ENCODE data around the gene ABCC4.

The ABCC4 gene

GRCh38 chr13:95258619-95259194 lies 42.5 kb downstream of the ABCC4 start:
- no peak for DNase-seq (ENCODE audit: low spot score)

GRCh38 chr13:95258098-95258497 lies 43.2 kb downstream of the ABCC4 start:
- DNase-seq (ENCODE audit: low spot score) = no peak

- no peak for DNase-seq (ENCODE audit: low spot score)
Observed at GRCh38 chr13:95256091-95256490, 45.2 kb downstream of the ABCC4 start.

- DNase-seq (ENCODE audit: low spot score) = no peak
Observed at GRCh38 chr13:95255072-95255732, 46.0 kb downstream of the ABCC4 start.

- DNase-seq (ENCODE audit: low spot score) = no peak
Observed at GRCh38 chr13:95254339-95254738, 46.9 kb downstream of the ABCC4 start.

- no peak for DNase-seq (ENCODE audit: low spot score)
Observed at GRCh38 chr13:95253033-95253432, 48.2 kb downstream of the ABCC4 start.

- no peak for DNase-seq (ENCODE audit: low spot score)
Observed at GRCh38 chr13:95251641-95252040, 49.6 kb downstream of the ABCC4 start.

- DNase-seq (ENCODE audit: low spot score) = no peak
Observed at GRCh38 chr13:95250961-95251360, 50.3 kb downstream of the ABCC4 start.

- DNase-seq (ENCODE audit: low spot score) = no peak
Observed at GRCh38 chr13:95248953-95249352, 52.3 kb downstream of the ABCC4 start.

- DNase-seq (ENCODE audit: low spot score) = no peak
Observed at GRCh38 chr13:95247852-95248251, 53.4 kb downstream of the ABCC4 start.

- no peak for DNase-seq (ENCODE audit: low spot score)
Observed at GRCh38 chr13:95247171-95247570, 54.1 kb downstream of the ABCC4 start.

- DNase-seq (ENCODE audit: low spot score) = no peak
Observed at GRCh38 chr13:95246292-95247082, 54.8 kb downstream of the ABCC4 start.

GRCh38 chr13:95245071-95245470 lies 56.2 kb downstream of the ABCC4 start:
- DNase-seq (ENCODE audit: low spot score) = no peak

GRCh38 chr13:95243207-95243606 lies 58.0 kb downstream of the ABCC4 start:
- peak; percentile 51 for DNase-seq (ENCODE audit: low spot score)

- no peak for DNase-seq (ENCODE audit: low spot score)
Observed at GRCh38 chr13:95241321-95241720, 59.9 kb downstream of the ABCC4 start.

- no peak for DNase-seq (ENCODE audit: low spot score)
Observed at GRCh38 chr13:95239283-95239682, 62.0 kb downstream of the ABCC4 start.

- DNase-seq (ENCODE audit: low spot score) = no peak
Observed at GRCh38 chr13:95237310-95237870, 63.9 kb downstream of the ABCC4 start.

- no peak for DNase-seq (ENCODE audit: low spot score)
Observed at GRCh38 chr13:95236774-95237173, 64.5 kb downstream of the ABCC4 start.

GRCh38 chr13:95235974-95236373 lies 65.3 kb downstream of the ABCC4 start:
- DNase-seq (ENCODE audit: low spot score) = no peak

- DNase-seq (ENCODE audit: low spot score) = no peak
Observed at GRCh38 chr13:95235199-95235756, 66.0 kb downstream of the ABCC4 start.

- no peak for DNase-seq (ENCODE audit: low spot score)
Observed at GRCh38 chr13:95234242-95234641, 67.0 kb downstream of the ABCC4 start.

- DNase-seq (ENCODE audit: low spot score) = no peak
Observed at GRCh38 chr13:95233026-95233635, 68.1 kb downstream of the ABCC4 start.
